ENCODE results near the gene RB1. TPM values are rescaled to one million over a fixed set of nuclear protein-coding genes. Genes with fewer than 3 reads are reported as not detected.
A peak's percentile ranks its signal among the peaks of the same experiment; 100 is the strongest.

Gene RB1
- total RNA-seq, 2 experiments from 2014 or later, result 33.5 to 84.4 TPM

GRCh38 chr13:48504606-48505005, 201.1 kb downstream of the RB1 start:
- no TSS peak for BruUV-seq (replicated peaks)
- Histone ChIP-seq H3K9me2 (ENCODE audit: insufficient read depth, low read length) (no peaks in the 10 kb centered on the region), H3K9me3 (ENCODE audit: low read length) (no peaks in the 10 kb centered on the region), H3K4me3 (ENCODE audit: low read depth, low read length, poor library complexity, severe bottlenecking) (no peak overlapping the region), H2AFZ (ENCODE audit: low read length) (no peak overlapping the region), H4K20me1 (ENCODE audit: insufficient read depth, low read length) (peaks cover 5% of the 10 kb centered on the region; the same call in 1 of the 2 replicates), H3K36me3 (ENCODE audit: insufficient read depth, low read length) (no peaks in the 10 kb centered on the region), H3K4me2 (ENCODE audit: low read length) (no peak overlapping the region), H3K4me1 (ENCODE audit: insufficient read depth, low read length, poor library complexity, severe bottlenecking) (peaks cover 56% of the 10 kb centered on the region), H3K27ac (ENCODE audit: low read depth, low read length, poor library complexity, severe bottlenecking) (no peak overlapping the region), H3K79me2 (ENCODE audit: insufficient read depth, low read depth, low read length) (no peaks in the 10 kb centered on the region)
- ChIA-PET CTCF (ENCODE audit: unreplicated experiment) (no interaction called here), POLR2A (interaction anchor here (0.6 to 1.9 kb wide), 3 partner anchors 9 to 1527 kb away, joined by 3 to 7 read pairs (median 5); no protein-coding TSS in a partner anchor)
- intact Hi-C loops (cut with micrococcal nuclease; ENCODE audit: unreplicated experiment), result loop anchor here (1.0 to 2.0 kb wide), 3 partner anchors 12 to 58 kb away; no protein-coding TSS in a partner anchor
- TF ChIP-seq, protein P1, sequence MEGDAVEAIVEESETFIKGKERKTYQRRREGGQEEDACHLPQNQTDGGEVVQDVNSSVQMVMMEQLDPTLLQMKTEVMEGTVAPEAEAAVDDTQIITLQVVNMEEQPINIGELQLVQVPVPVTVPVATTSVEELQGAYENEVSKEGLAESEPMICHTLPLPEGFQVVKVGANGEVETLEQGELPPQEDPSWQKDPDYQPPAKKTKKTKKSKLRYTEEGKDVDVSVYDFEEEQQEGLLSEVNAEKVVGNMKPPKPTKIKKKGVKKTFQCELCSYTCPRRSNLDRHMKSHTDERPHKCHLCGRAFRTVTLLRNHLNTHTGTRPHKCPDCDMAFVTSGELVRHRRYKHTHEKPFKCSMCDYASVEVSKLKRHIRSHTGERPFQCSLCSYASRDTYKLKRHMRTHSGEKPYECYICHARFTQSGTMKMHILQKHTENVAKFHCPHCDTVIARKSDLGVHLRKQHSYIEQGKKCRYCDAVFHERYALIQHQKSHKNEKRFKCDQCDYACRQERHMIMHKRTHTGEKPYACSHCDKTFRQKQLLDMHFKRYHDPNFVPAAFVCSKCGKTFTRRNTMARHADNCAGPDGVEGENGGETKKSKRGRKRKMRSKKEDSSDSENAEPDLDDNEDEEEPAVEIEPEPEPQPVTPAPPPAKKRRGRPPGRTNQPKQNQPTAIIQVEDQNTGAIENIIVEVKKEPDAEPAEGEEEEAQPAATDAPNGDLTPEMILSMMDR (conservative IDR thresholded peaks at IDR 0.05; ENCODE audit: low read length), result no peak; the same call in 1 of the 2 replicates
- TF ChIP-seq EZH2phosphoT487 (IDR thresholded peaks at IDR 0.05; ENCODE audit: borderline replicate concordance, low read depth, low read length), result no peak
- DNase-seq (ENCODE audit: low spot score), result no peak

- ChIA-PET CTCF (ENCODE audit: unreplicated experiment) (interaction anchor here (1.9 kb wide), 1 partner anchor 27 kb away, joined by 4 read pairs; the partner anchor contains the start of gene RCBTB2), POLR2A (interaction anchor here (0.6 to 1.9 kb wide), 4 partner anchors 10 to 1528 kb away, joined by 3 to 7 read pairs (median 5); partner anchors contain the start of gene RCBTB2)
- peaks cover 5% of the 10 kb centered on the region; the same call in 1 of the 2 replicates for H4K20me1 ChIP-seq (ENCODE audit: insufficient read depth, low read length)
- no peaks in the 10 kb centered on the region for H3K9me2 ChIP-seq (ENCODE audit: insufficient read depth, low read length)
- no peaks in the 10 kb centered on the region for H3K79me2 ChIP-seq (ENCODE audit: insufficient read depth, low read depth, low read length)
- no peaks in the 10 kb centered on the region for H3K9me3 ChIP-seq (ENCODE audit: low read length)
- no TSS peak for BruUV-seq (replicated peaks)
- H3K4me3 ChIP-seq (ENCODE audit: low read depth, low read length, poor library complexity, severe bottlenecking), result peak overlapping the region; percentile 38
- H2AFZ ChIP-seq (ENCODE audit: low read length), result no peak overlapping the region
- DNase-seq (ENCODE audit: low spot score), result no peak
- intact Hi-C loops (cut with micrococcal nuclease; ENCODE audit: unreplicated experiment), result loop anchor here (1.0 to 2.0 kb wide), 3 partner anchors 13 to 58 kb away; no protein-coding TSS in a partner anchor
- H3K4me1 ChIP-seq (ENCODE audit: insufficient read depth, low read length, poor library complexity, severe bottlenecking), result peaks cover 56% of the 10 kb centered on the region
- TF ChIP-seq EZH2phosphoT487 (IDR thresholded peaks at IDR 0.05; ENCODE audit: borderline replicate concordance, low read depth, low read length), result no peak
- TF ChIP-seq, protein P1 (conservative IDR thresholded peaks at IDR 0.05; ENCODE audit: low read length), result 0 out of 2 replicates have a peak, but pooled peaks have one; percentile 11
- H3K36me3 ChIP-seq (ENCODE audit: insufficient read depth, low read length), result no peaks in the 10 kb centered on the region
- no peak overlapping the region for H3K27ac ChIP-seq (ENCODE audit: low read depth, low read length, poor library complexity, severe bottlenecking)
- peak overlapping the region; percentile 87 for H3K4me2 ChIP-seq (ENCODE audit: low read length)
Observed at GRCh38 chr13:48505012-48505411, 201.5 kb downstream of the RB1 start.

DNA sequence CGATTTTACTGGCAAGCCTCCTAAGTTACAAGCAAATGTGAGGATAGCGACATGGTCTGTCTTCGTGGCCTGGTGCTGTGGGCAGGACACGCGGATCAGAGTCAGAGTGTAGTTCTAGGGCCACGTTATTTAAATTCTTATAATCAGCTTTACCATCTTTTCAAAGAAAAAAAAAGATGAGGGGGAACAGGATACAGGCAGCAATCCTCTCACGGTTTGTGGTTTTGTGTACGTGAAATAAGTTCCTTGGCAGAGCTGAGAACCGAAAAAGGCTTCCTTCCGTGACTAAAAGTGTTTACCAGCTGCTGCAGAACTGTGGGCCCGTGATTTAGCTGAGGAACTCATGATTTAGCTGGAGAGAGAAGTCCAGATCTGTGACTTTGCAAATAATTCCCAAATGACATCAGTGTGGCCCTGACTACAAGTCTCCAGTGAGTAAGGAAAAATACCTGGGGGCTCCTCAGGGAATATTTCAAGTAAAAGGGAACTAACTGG, 202.1 kb downstream of the RB1 start:
- peak overlapping the region; percentile 46 for H3K4me3 ChIP-seq (ENCODE audit: low read depth, low read length, poor library complexity, severe bottlenecking)
- H3K9me3 ChIP-seq (ENCODE audit: low read length), result no peaks in the 10 kb centered on the region
- H3K79me2 ChIP-seq (ENCODE audit: insufficient read depth, low read depth, low read length), result no peaks in the 10 kb centered on the region
- no peak overlapping the region for H2AFZ ChIP-seq (ENCODE audit: low read length)
- ChIA-PET CTCF (ENCODE audit: unreplicated experiment) (interaction anchor here (1.9 kb wide), 1 partner anchor 27 kb away, joined by 4 read pairs; the partner anchor contains the start of gene RCBTB2), POLR2A (interaction anchor here (1.1 to 1.9 kb wide), 3 partner anchors 10 to 406 kb away, joined by 4 to 7 read pairs (median 5); partner anchors contain the start of gene RCBTB2)
- BruUV-seq (replicated peaks), result no TSS peak
- H4K20me1 ChIP-seq (ENCODE audit: insufficient read depth, low read length), result peaks cover 5% of the 10 kb centered on the region; the same call in 1 of the 2 replicates
- H3K27ac ChIP-seq (ENCODE audit: low read depth, low read length, poor library complexity, severe bottlenecking), result peak overlapping the region; percentile 20
- peaks cover 53% of the 10 kb centered on the region for H3K4me1 ChIP-seq (ENCODE audit: insufficient read depth, low read length, poor library complexity, severe bottlenecking)
- no peak for TF ChIP-seq EZH2phosphoT487 (IDR thresholded peaks at IDR 0.05; ENCODE audit: borderline replicate concordance, low read depth, low read length)
- TF ChIP-seq, protein P1 (conservative IDR thresholded peaks at IDR 0.05; ENCODE audit: low read length), result no peak
- no peaks in the 10 kb centered on the region for H3K36me3 ChIP-seq (ENCODE audit: insufficient read depth, low read length)
- H3K4me2 ChIP-seq (ENCODE audit: low read length), result peak overlapping the region; percentile 87
- DNase-seq (ENCODE audit: low spot score), result peak; percentile 88
- no peaks in the 10 kb centered on the region for H3K9me2 ChIP-seq (ENCODE audit: insufficient read depth, low read length)
- intact Hi-C loops (cut with micrococcal nuclease; ENCODE audit: unreplicated experiment), result loop anchor here (1.0 to 2.0 kb wide), 3 partner anchors 13 to 57 kb away; no protein-coding TSS in a partner anchor

Data from OCI-LY7 (cell line).